ENCODE measurements around the gene GGPS1.

DNA sequence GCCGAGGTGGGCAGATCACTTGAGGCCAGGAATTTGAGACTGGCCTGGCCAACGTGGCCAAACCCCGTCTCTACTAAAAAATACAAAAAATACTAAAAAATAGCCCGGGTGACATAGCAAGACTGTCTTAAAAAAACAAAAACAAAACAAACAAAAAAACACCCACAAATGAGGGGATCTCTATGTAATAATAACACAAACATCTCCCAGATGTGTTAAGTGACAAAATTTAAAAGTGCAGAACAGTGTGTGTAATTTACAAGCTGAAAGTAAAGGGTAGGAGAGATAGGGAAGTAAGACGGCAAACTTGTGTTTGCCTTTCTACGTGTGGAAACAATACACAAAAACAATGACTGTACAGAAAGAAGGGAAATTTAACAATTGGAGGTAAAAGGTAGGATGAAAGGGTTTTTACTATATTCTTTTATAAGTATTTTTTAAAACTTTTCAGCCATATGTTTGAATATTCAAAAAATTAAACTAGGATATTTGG, 36.7 kb upstream of the GGPS1 start:
- TF ChIP-seq POLR2AphosphoS5 (IDR thresholded peaks at IDR 0.05) (no peak), EP300 (IDR thresholded peaks at IDR 0.05) (no peak)
- TF ChIP-seq, protein P1, sequence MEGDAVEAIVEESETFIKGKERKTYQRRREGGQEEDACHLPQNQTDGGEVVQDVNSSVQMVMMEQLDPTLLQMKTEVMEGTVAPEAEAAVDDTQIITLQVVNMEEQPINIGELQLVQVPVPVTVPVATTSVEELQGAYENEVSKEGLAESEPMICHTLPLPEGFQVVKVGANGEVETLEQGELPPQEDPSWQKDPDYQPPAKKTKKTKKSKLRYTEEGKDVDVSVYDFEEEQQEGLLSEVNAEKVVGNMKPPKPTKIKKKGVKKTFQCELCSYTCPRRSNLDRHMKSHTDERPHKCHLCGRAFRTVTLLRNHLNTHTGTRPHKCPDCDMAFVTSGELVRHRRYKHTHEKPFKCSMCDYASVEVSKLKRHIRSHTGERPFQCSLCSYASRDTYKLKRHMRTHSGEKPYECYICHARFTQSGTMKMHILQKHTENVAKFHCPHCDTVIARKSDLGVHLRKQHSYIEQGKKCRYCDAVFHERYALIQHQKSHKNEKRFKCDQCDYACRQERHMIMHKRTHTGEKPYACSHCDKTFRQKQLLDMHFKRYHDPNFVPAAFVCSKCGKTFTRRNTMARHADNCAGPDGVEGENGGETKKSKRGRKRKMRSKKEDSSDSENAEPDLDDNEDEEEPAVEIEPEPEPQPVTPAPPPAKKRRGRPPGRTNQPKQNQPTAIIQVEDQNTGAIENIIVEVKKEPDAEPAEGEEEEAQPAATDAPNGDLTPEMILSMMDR (IDR thresholded peaks at IDR 0.05) = no peak
